DMS79 (cell line): ENCODE results near the gene PPFIBP1.
"Not testable (repeated sequence)": the region's sequence is repeated elsewhere in the genome, so short reads cannot be mapped to it uniquely, and the experiment has no call there.

ENCODE experiments used
- DNase-seq: peaks from one replicate; lab custom pipeline; 2025; lab: John Stamatoyannopoulos, UW

Gene PPFIBP1

GRCh38 chr12:27592548-27592947, 68.5 kb downstream of the PPFIBP1 start:
- DNase-seq = no peak

GRCh38 chr12:27593266-27593665, 69.3 kb downstream of the PPFIBP1 start:
- DNase-seq = no peak

GRCh38 chr12:27595231-27595642, 71.2 kb downstream of the PPFIBP1 start:
- DNase-seq = no peak

- DNase-seq = not testable (repeated sequence)
Measured at GRCh38 chr12:27598866-27599265, 74.9 kb downstream of the PPFIBP1 start.

GRCh38 chr12:27601056-27601828, 77.2 kb downstream of the PPFIBP1 start:
- not testable (repeated sequence) for DNase-seq

- DNase-seq = no peak
Measured at GRCh38 chr12:27602516-27602915, 78.5 kb downstream of the PPFIBP1 start.

- no peak for DNase-seq
Measured at GRCh38 chr12:27604431-27604830, 80.4 kb downstream of the PPFIBP1 start.

GRCh38 chr12:27606986-27607385, 83.0 kb downstream of the PPFIBP1 start:
- DNase-seq = no peak

GRCh38 chr12:27607591-27607990, 83.6 kb downstream of the PPFIBP1 start:
- no peak for DNase-seq

GRCh38 chr12:27608890-27609289, 84.9 kb downstream of the PPFIBP1 start:
- no peak for DNase-seq

- DNase-seq = no peak
Measured at GRCh38 chr12:27610374-27610773, 86.4 kb downstream of the PPFIBP1 start.

- no peak for DNase-seq
Measured at GRCh38 chr12:27614386-27614785, 90.4 kb downstream of the PPFIBP1 start.

GRCh38 chr12:27614866-27615265, 90.9 kb downstream of the PPFIBP1 start:
- DNase-seq = no peak

GRCh38 chr12:27615331-27615891, 91.4 kb downstream of the PPFIBP1 start:
- no peak for DNase-seq

GRCh38 chr12:27616356-27617142, 92.5 kb downstream of the PPFIBP1 start:
- no peak for DNase-seq

GRCh38 chr12:27618836-27619235, 94.8 kb downstream of the PPFIBP1 start:
- DNase-seq = no peak

- no peak for DNase-seq
Measured at GRCh38 chr12:27619308-27619707, 95.3 kb downstream of the PPFIBP1 start.

GRCh38 chr12:27620121-27620520, 96.1 kb downstream of the PPFIBP1 start:
- DNase-seq = no peak

- no peak for DNase-seq
Measured at GRCh38 chr12:27622436-27623195, 98.6 kb downstream of the PPFIBP1 start.

- DNase-seq = no peak
Measured at GRCh38 chr12:27623645-27624044, 99.6 kb downstream of the PPFIBP1 start.

- DNase-seq = no peak
Measured at GRCh38 chr12:27624586-27624985, 100.6 kb downstream of the PPFIBP1 start.
